Stimulated activated CD4-positive, alpha-beta T cell treated with anti-CD3 and anti-CD28 coated beads, TNF-alpha, amount 100 ng/mL, for 1 hour (primary cell): ENCODE measurements around the gene KCTD11.
A peak's percentile ranks its signal among the peaks of the same experiment; 100 is the strongest.

Source experiments
- DNase-seq, 3 donors: peaks; one replicate each; pipeline ENCODE4 v3.0.0-alpha.2; 2020; ENCODE audit warnings: low read depth in 3 of 3, low spot score in 1 of 3

Gene KCTD11

GRCh38 chr17:7351665-7352502 is at the start of gene KCTD11:
Gene KCTD11 (plus strand): TSS chr17:7352162.
- peak; percentile 46 to 57 (median 56) for DNase-seq

- DNase-seq = no peak
These were observed 47.8 kb upstream of the KCTD11 start for GRCh38 chr17:7304179-7304578.

- DNase-seq = peak; percentile 100
These were observed 44.9 kb upstream of the KCTD11 start, which contains the start of gene EIF5A for GRCh38 chr17:7306911-7307685. Gene EIF5A (plus strand): TSS chr17:7307628. CDS start chr17:7309636, 2,008 bp downstream.

GRCh38 chr17:7307686-7308624 is 44.0 kb upstream of the KCTD11 start:
- DNase-seq = no peak

GRCh38 chr17:7308625-7309433 is 43.1 kb upstream of the KCTD11 start:
- peak; percentile 64 to 77 (median 71) for DNase-seq

GRCh38 chr17:7309628-7310027 is 42.3 kb upstream of the KCTD11 start:
- DNase-seq = no peak

- no peak for DNase-seq
These were observed 40.8 kb upstream of the KCTD11 start for GRCh38 chr17:7311110-7311705.

GRCh38 chr17:7312432-7313087 is 39.4 kb upstream of the KCTD11 start:
- DNase-seq = no peak

GRCh38 chr17:7313088-7313889 is 38.7 kb upstream of the KCTD11 start:
- DNase-seq = no peak

- DNase-seq = no peak
These were observed 37.9 kb upstream of the KCTD11 start for GRCh38 chr17:7313890-7314718.

GRCh38 chr17:7314719-7315569 is 37.0 kb upstream of the KCTD11 start, which contains the start of gene GPS2:
Gene GPS2 (minus strand): TSS chr17:7315360. CDS start chr17:7315052, 308 bp downstream.
- peak; percentile 68 to 91 (median 80) for DNase-seq

- no peak for DNase-seq
These were observed 36.3 kb upstream of the KCTD11 start for GRCh38 chr17:7315570-7316235.

GRCh38 chr17:7317161-7317803 is 34.7 kb upstream of the KCTD11 start:
- DNase-seq = no peak

GRCh38 chr17:7318121-7318860 is 33.7 kb upstream of the KCTD11 start:
- DNase-seq = no peak

- no peak for DNase-seq
These were observed 30.5 kb upstream of the KCTD11 start for GRCh38 chr17:7321466-7321865.
